Gastroesophageal sphincter (tissue), 3 donors: Measurements from ENCODE around the gene NR3C2.

ENCODE experiments used
- POLR2AphosphoS5 ChIP-seq: sonication (generic); formaldehyde crosslinking; IDR thresholded peaks from one replicate; pipeline ENCODE4 v1.6.1; 2017; ENCODE audit warnings: antibody characterized with exemption
- TF ChIP-seq, protein P1 (sequence below), 4 experiments: fragments of 200-600 bp in 2 of 4; fragments of 450-650 bp in 2 of 4; sonication (generic) in 1 of 4; IDR thresholded peaks; one replicate each; pipeline ENCODE4 v1.5.1; 2017 to 2019; ENCODE audit warnings: antibody characterized with exemption in 4 of 4, mild to moderate bottlenecking in 2 of 4, moderate library complexity in 2 of 4

DNA sequence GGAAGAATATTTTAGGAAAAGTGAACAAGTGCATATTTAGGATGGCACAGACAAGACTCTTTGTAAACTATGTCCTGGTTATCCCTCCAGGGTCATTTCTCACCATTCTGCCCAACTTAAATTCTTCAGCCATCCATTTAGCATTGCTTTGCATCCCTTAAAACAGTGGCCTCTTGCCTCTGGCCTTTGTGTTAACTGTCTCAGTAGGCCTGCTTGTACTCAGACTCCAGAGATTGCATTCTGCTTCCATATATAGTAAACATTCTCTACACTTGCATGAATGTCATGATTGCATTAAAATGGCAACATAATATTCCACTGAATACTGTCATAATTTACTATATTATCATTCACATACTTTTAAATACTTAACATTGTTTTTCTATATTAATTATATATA, 43.2 kb downstream of the NR3C2 start:
- TF ChIP-seq, protein P1, sequence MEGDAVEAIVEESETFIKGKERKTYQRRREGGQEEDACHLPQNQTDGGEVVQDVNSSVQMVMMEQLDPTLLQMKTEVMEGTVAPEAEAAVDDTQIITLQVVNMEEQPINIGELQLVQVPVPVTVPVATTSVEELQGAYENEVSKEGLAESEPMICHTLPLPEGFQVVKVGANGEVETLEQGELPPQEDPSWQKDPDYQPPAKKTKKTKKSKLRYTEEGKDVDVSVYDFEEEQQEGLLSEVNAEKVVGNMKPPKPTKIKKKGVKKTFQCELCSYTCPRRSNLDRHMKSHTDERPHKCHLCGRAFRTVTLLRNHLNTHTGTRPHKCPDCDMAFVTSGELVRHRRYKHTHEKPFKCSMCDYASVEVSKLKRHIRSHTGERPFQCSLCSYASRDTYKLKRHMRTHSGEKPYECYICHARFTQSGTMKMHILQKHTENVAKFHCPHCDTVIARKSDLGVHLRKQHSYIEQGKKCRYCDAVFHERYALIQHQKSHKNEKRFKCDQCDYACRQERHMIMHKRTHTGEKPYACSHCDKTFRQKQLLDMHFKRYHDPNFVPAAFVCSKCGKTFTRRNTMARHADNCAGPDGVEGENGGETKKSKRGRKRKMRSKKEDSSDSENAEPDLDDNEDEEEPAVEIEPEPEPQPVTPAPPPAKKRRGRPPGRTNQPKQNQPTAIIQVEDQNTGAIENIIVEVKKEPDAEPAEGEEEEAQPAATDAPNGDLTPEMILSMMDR (IDR thresholded peaks at IDR 0.05), result no peak
- no peak for TF ChIP-seq POLR2AphosphoS5
